Activated CD4-positive, alpha-beta T cell treated with anti-CD3 and anti-CD28 coated beads for 36 hours (primary cell): Measurements from ENCODE around the gene INF2. TPM values are rescaled to one million over a fixed set of nuclear protein-coding genes. Genes with fewer than 3 reads are reported as not detected.

Experiments
- ATAC-seq: fragments of 200-7000 bp; cut with Tn5 transposase; one replicate; pipeline ENCODE4 v1.10.0; 2021; ENCODE audit warnings: mild to moderate bottlenecking, moderate library complexity
- CTCF ChIA-PET: fragments of 350-600 bp; sonication (Branson Sonifier 250); formaldehyde crosslinking; loops from one replicate; lab custom pipeline; 2021; ENCODE audit warnings: antibody characterized with exemption; lab: Charles Lee
- POLR2A ChIA-PET: fragments of 350-600 bp; sonication (Branson Sonifier 250); formaldehyde crosslinking; loops from one replicate; lab custom pipeline; 2021; ENCODE audit warnings: antibody characterized with exemption, inconsistent platforms; lab: Charles Lee
- DNase-seq: peaks from one replicate; pipeline ENCODE4 v3.0.0-alpha.2; 2020
- H3K27ac Mint-ChIP-seq: one replicate; pipeline ENCODE4 v1.8.0; 2021; ENCODE audit warnings: mixed read lengths
- H3K27me3 Mint-ChIP-seq: one replicate; pipeline ENCODE4 v1.8.0; 2021; ENCODE audit warnings: mixed read lengths
- H3K36me3 Mint-ChIP-seq: one replicate; pipeline ENCODE4 v1.8.0; 2021; ENCODE audit warnings: low read depth, mixed read lengths
- H3K4me1 Mint-ChIP-seq: one replicate; pipeline ENCODE4 v1.8.0; 2021; ENCODE audit warnings: mixed read lengths
- H3K4me3 Mint-ChIP-seq: one replicate; pipeline ENCODE4 v1.8.0; 2021; ENCODE audit warnings: mild to moderate bottlenecking, moderate library complexity, mixed read lengths
- H3K9me3 Mint-ChIP-seq: one replicate; pipeline ENCODE4 v1.8.0; 2021; ENCODE audit warnings: low read depth, mixed read lengths
- intact Hi-C, 2 experiments: fragments of 100-400 bp; cut with DNase I in 1 of 2; cut with micrococcal nuclease in 1 of 2; formaldehyde crosslinking; loops; one replicate each; pipeline versions ENCODE4 v1.14.2 to v1.15.1; 2022 to 2024; cut with DNase I, micrococcal nuclease
- total RNA-seq, 2 experiments: library from RNA; stranded (reverse); gene quantifications; one replicate each; pipeline ENCODE4 v1.2.3, GENCODE V29; 2021

The INF2 gene
- total RNA-seq, 2 experiments from 2014 or later = 60.8 to 66.0 TPM

- H3K27ac Mint-ChIP-seq = no peak overlapping the region
- no peak for DNase-seq
- no peaks in the 10 kb centered on the region for H3K36me3 Mint-ChIP-seq
- intact Hi-C loops = no loop called here
- H3K4me3 Mint-ChIP-seq = no peak overlapping the region
- ChIA-PET POLR2A (no interaction called here), CTCF (interaction anchor here (0.5 kb wide), 1 partner anchor 602 kb away, joined by 6 read pairs; no protein-coding TSS in a partner anchor)
- no peak for ATAC-seq
- no peaks in the 10 kb centered on the region for H3K4me1 Mint-ChIP-seq
- no peaks in the 10 kb centered on the region for H3K27me3 Mint-ChIP-seq
- no peaks in the 10 kb centered on the region for H3K9me3 Mint-ChIP-seq
These were observed 45.2 kb downstream of the INF2 start for GRCh38 chr14:104734601-104734990.

- Mint-ChIP-seq H3K27ac (no peak overlapping the region), H3K4me3 (no peak overlapping the region), H3K27me3 (no peaks in the 10 kb centered on the region), H3K36me3 (no peaks in the 10 kb centered on the region), H3K4me1 (no peaks in the 10 kb centered on the region), H3K9me3 (no peaks in the 10 kb centered on the region)
- CTCF ChIA-PET = interaction anchor here (0.5 kb wide), 1 partner anchor 602 kb away, joined by 6 read pairs; no protein-coding TSS in a partner anchor
- intact Hi-C loops = no loop called here
- POLR2A ChIA-PET = no interaction called here
- ATAC-seq (no peak), DNase-seq (no peak)
These were observed 45.8 kb downstream of the INF2 start for GRCh38 chr14:104734991-104735779.

GRCh38 chr14:104735830-104736642 is 46.6 kb downstream of the INF2 start:
- ATAC-seq = no peak
- CTCF ChIA-PET = no interaction called here

GRCh38 chr14:104738375-104739019 is 49.1 kb downstream of the INF2 start:
- ChIA-PET CTCF (interaction anchor here (1.4 kb wide), 1 partner anchor 28 kb away, joined by 3 read pairs; no protein-coding TSS in a partner anchor), POLR2A (no interaction called here)
- no peak overlapping the region for H3K27ac Mint-ChIP-seq
- no peaks in the 10 kb centered on the region for H3K36me3 Mint-ChIP-seq
- ATAC-seq (no peak), DNase-seq (no peak)
- H3K27me3 Mint-ChIP-seq = no peaks in the 10 kb centered on the region
- H3K9me3 Mint-ChIP-seq = no peaks in the 10 kb centered on the region
- intact Hi-C loops = no loop called here
- H3K4me3 Mint-ChIP-seq = no peak overlapping the region
- no peaks in the 10 kb centered on the region for H3K4me1 Mint-ChIP-seq

More at GRCh38 chr14:104735830-104736642, 46.6 kb downstream of the INF2 start:
- no peak for DNase-seq
- no peak overlapping the region for H3K27ac Mint-ChIP-seq
- no peaks in the 10 kb centered on the region for H3K4me1 Mint-ChIP-seq
- H3K27me3 Mint-ChIP-seq = no peaks in the 10 kb centered on the region
- no peaks in the 10 kb centered on the region for H3K36me3 Mint-ChIP-seq
- intact Hi-C loops = no loop called here
- POLR2A ChIA-PET = no interaction called here
- H3K9me3 Mint-ChIP-seq = no peaks in the 10 kb centered on the region
- no peak overlapping the region for H3K4me3 Mint-ChIP-seq

- Mint-ChIP-seq H3K4me1 (no peaks in the 10 kb centered on the region), H3K36me3 (no peaks in the 10 kb centered on the region), H3K4me3 (no peak overlapping the region), H3K27ac (no peak overlapping the region), H3K9me3 (no peaks in the 10 kb centered on the region), H3K27me3 (no peaks in the 10 kb centered on the region)
- ChIA-PET CTCF (no interaction called here), POLR2A (no interaction called here)
- intact Hi-C loops = no loop called here
- ATAC-seq (no peak), DNase-seq (no peak)
These were observed 49.6 kb downstream of the INF2 start for GRCh38 chr14:104739026-104739425.

GRCh38 chr14:104739546-104740516 is 50.4 kb downstream of the INF2 start:
- Mint-ChIP-seq H3K4me3 (no peak overlapping the region), H3K27ac (no peak overlapping the region), H3K4me1 (no peaks in the 10 kb centered on the region), H3K27me3 (no peaks in the 10 kb centered on the region), H3K36me3 (no peaks in the 10 kb centered on the region), H3K9me3 (no peaks in the 10 kb centered on the region)
- intact Hi-C loops = no loop called here
- ATAC-seq = no peak
- ChIA-PET POLR2A (no interaction called here), CTCF (no interaction called here)
- DNase-seq = no peak

GRCh38 chr14:104741108-104741802 is 51.8 kb downstream of the INF2 start:
- Mint-ChIP-seq H3K36me3 (no peaks in the 10 kb centered on the region), H3K27ac (no peak overlapping the region), H3K4me1 (peaks cover 11% of the 10 kb centered on the region), H3K4me3 (no peak overlapping the region), H3K9me3 (no peaks in the 10 kb centered on the region), H3K27me3 (no peaks in the 10 kb centered on the region)
- ChIA-PET CTCF (interaction anchor here (1.5 kb wide), 1 partner anchor 12 kb away, joined by 5 read pairs; the partner anchor contains the start of gene SIVA1), POLR2A (no interaction called here)
- intact Hi-C loops = no loop called here
- DNase-seq (no peak), ATAC-seq (no peak)

- Mint-ChIP-seq H3K4me1 (peaks cover 11% of the 10 kb centered on the region), H3K27me3 (no peaks in the 10 kb centered on the region), H3K9me3 (no peaks in the 10 kb centered on the region), H3K36me3 (no peaks in the 10 kb centered on the region), H3K4me3 (no peak overlapping the region), H3K27ac (no peak overlapping the region)
- intact Hi-C loops = no loop called here
- DNase-seq = no peak
- no peak for ATAC-seq
- ChIA-PET CTCF (interaction anchor here (1.5 kb wide), 1 partner anchor 11 kb away, joined by 5 read pairs; the partner anchor contains the start of gene SIVA1), POLR2A (no interaction called here)
These were observed 52.4 kb downstream of the INF2 start for GRCh38 chr14:104741803-104742251.

GRCh38 chr14:104742586-104743455 is 53.4 kb downstream of the INF2 start:
- H3K27ac Mint-ChIP-seq = no peak overlapping the region
- no peaks in the 10 kb centered on the region for H3K9me3 Mint-ChIP-seq
- H3K27me3 Mint-ChIP-seq = no peaks in the 10 kb centered on the region
- intact Hi-C loops = no loop called here
- no peak overlapping the region for H3K4me3 Mint-ChIP-seq
- no peak for ATAC-seq
- peaks cover 11% of the 10 kb centered on the region for H3K4me1 Mint-ChIP-seq
- ChIA-PET CTCF (interaction anchor here (0.6 to 1.5 kb wide), 3 partner anchors 10 to 649 kb away, joined by 4 to 6 read pairs (median 5); partner anchors contain the start of gene SIVA1), POLR2A (no interaction called here)
- H3K36me3 Mint-ChIP-seq = no peaks in the 10 kb centered on the region
- DNase-seq = no peak
